Ecto neural progenitor cell (in vitro differentiated cells): Measurements from ENCODE around the gene MED29.
A peak's percentile ranks its signal among the peaks of the same experiment; 100 is the strongest.

ENCODE experiments used
- DNase-seq: peaks from one replicate; pipeline ENCODE4 v3.0.0-alpha.2; 2018; ENCODE audit warnings: low spot score

Gene MED29

GRCh38 chr19:39390751-39391437 is at the start of gene MED29, which contains the start of gene PAF1:
Gene MED29 (plus strand): TSS chr19:39391378. CDS start chr19:39391423, 45 bp downstream.
Gene PAF1 (minus strand): TSS chr19:39391106. CDS start chr19:39390864, 242 bp downstream.
- DNase-seq: peak; percentile 95

DNA sequence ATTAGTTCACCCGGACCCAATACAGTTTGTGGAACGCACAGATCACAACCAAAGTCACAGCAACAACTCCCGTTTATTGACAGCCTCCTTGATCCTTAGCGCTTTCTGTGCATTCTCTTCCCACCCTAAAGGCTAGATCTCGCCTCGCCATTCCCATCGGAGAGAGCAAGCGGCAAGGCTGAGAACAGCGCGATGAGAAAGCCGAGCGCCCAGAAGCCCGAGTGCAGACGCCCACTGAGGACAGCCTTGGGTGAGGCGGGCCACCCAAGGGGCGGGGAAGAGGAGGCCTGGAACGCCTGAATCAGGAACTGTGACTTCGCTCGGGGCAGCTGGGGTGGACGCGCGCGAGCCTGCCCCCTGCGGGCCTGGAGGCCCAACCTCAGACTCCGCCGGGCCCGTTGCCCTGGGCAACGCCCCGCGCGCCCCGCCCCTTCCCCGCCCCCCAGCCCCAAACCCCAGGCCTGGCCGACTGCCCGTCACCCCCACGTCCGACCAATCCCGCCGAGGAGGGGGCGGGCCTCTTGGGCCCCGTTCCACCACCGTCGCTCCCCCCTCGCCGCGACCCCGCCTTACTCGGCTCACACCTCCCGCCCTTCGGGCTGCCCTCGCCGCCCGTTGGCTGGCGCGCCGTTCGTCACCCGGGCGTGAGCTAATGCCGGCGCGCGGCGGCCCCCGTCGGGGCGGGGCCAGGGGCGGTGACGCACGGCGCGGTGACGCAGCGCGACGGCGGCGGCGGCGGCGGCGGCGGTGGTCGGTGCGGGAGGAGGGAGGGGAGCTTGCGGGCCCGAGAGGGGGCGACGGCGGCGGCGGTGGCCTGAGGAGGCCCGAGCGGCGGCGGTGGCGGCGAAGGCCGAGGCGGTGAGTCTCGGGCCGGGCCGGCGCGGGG is 49.2 kb upstream of the MED29 start, which contains the start of gene SAMD4B:
TSS of gene SAMD4B (plus strand) at position 703 of the 886 bp plus-strand sequence. CDS start 14,473 bp downstream, outside the sequence.
- DNase-seq: peak; percentile 100

GRCh38 chr19:39342647-39343305 is 48.4 kb upstream of the MED29 start:
- peak; percentile 55 for DNase-seq

DNA sequence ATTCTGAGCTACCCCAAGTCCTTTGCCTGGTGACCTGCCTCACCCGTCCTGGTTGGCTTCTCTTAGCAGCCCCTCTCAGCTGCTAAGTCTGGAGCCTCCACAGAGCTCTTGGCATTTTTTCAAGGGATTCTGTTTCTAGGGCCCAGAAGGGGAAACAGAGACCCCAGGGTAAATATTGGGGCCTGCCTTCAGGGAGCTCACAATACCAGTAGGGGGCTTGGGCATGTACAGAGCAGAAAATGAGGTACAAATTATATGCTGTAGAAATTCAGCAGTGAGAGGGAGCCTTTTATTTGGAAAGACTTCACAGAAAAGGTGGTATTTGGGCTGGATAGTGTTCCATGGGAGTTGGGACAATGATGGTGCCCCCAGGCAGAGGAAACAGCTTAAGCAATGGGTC is 45.2 kb upstream of the MED29 start:
- no peak for DNase-seq

DNA sequence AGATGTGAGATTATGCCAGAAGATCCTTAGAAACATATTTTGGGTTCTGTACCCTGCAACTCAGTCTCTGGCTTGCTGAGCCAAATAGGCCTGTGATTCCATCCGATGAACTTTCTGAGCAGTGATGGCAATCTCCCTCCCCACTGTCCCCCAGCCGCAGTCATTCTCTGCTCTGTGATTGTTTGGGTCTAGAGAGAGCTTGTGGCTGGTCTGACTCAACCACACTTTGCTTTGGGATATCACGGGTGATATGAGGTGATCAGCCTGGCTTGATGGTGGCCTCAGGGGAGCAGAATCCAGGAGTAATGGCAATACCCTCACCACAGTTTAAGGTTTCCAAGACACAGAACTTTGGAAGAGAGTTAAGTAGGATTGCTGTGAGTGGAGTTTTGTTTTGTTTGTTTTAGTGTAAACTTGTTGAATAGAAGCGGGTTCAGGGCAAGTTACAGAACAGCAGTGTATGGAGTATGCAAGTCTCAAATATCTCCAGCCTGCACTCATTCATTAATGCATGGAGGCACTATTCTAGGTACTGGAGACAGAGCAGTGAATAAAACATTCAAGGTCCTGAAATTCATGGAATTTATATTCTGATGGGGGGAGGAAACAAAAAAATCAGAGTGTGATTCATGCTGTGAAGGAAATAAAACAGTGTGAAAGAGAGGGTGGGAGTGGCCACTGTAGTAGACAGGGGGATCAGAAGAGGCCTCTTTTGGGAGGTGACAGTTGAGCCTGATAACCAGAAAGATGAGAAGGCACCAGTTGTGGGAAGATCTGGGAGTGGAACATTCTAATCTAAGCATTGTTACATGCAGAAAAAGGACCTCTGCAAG is 43.6 kb upstream of the MED29 start:
- no peak for DNase-seq

DNA sequence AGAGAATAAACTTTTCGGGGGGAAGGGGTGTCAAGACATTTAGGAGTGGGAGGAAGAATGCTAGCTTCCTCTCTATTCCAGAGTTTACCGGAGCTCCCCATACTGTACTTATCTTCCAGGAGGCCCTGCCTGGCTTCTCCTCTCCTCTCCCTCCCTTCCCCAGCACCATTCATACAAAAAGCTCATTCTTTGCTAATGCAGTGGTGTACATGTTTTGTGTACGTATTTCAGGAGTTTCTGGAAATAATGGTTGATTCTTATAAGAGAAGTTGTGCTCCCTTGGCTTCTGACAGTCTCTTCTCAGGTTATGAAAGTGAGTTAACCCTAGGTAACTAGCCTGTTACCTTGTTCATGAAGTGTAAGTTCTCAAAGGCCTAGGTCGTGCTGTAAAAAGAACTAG is 41.9 kb upstream of the MED29 start:
- DNase-seq: no peak

GRCh38 chr19:39350156-39350555 is 41.0 kb upstream of the MED29 start:
- no peak for DNase-seq

DNA sequence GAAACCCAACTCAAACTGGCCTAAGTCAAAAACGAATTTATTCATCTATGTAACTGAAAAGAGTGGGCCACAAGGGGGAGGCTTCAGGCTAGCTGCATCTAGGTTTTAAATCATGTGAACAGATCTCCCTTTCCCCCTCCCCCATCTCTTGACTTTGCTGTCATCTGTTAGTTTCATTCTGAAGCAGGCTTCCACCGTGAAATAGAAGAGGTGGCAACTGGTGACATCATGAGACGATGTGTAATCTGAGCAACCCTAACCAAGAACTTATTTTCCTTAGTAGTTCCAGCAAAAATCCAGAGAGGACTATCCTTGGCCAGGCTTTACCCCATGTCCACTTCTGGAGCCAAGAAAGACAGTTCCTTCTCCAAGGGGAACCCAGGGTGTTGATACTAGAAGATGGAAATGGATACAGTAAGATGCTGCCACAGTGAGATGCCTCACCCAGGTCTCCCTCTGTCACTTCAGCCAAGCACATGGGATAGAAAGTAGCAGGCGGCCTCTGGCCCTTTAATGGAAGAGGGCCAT is 39.6 kb upstream of the MED29 start:
- no peak for DNase-seq

DNA sequence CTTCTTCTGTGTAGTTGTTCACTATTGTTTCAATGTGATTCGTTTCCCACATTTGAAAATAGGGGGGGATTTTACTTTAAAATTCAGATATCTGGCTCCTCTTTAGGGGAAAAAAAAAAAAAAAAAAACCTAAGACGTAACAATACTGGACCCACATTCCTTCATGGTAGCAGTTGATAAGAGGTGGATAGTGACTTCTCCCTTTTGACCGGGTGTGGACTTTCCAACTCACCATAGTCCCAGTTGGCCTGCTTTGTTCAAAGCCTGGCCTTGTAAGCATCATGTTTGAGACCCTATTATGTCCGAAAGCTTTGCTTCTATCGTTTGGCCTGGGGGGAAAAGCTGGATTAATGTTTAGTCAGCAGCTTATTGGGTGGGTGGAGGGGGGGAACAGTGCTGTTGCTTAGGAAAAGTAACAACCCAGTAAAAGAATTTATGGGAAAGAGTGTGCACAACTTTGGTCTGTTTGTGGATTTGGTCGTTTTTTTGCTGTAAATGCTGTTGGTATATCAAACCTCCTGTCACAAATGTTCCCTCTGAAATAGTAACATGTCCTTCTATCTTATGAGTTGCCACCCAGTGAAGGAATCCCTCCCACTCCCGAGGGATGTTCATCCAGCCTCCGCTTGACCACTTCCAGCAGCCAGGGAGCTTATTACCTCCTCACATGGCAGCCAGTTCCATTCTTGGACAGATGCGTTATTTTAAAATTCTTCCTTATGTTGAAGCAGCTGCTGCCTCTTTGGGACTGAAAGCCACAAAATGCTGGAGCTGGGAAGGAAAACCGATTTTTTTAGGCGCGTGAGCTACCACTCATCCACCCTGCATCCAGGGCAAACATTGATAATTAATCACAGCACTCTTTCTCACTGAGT is 38.6 kb upstream of the MED29 start:
- no peak for DNase-seq

GRCh38 chr19:39355253-39355652 is 35.9 kb upstream of the MED29 start:
- DNase-seq: no peak

DNA sequence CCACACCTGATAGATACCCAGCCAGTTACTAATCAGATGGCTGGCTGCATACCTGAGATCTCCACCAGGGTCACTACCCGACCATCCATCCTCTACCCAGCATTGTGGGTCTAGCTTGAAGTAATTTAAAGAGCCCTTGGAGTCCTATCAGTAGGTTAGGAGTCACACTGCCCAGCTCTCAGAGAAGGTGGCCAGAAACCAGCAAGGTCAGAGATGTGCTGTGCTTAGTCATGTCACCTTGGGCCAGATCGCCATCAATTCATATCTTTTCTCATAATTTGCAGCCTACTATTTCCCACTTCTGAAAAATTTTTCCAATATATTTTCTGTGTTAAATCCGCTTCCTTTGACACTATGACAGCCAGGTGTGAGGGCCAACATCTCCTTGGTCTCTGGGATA is 35.1 kb upstream of the MED29 start:
- no peak for DNase-seq

DNA sequence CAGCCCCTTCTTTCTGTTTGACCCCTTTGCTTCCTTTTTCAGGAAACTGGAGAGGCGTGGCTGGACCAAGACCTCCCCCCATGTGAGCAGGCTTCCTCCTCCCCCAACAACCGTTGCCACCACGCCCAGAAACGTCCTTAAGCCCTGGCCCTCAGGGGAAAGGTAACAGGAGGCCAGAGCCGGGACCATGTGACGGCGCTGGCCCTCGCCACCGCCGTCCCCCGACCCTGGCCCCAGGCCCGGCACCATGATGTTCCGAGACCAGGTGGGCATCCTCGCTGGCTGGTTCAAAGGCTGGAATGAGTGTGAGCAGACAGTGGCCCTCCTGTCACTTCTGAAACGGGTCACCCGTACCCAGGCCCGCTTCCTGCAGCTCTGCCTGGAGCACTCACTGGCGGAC is 34.5 kb upstream of the MED29 start:
- DNase-seq: no peak

- DNase-seq: no peak
These were observed 32.2 kb upstream of the MED29 start for GRCh38 chr19:39359026-39359425.

- no peak for DNase-seq
These were observed 30.6 kb upstream of the MED29 start for GRCh38 chr19:39360599-39360998.

DNA sequence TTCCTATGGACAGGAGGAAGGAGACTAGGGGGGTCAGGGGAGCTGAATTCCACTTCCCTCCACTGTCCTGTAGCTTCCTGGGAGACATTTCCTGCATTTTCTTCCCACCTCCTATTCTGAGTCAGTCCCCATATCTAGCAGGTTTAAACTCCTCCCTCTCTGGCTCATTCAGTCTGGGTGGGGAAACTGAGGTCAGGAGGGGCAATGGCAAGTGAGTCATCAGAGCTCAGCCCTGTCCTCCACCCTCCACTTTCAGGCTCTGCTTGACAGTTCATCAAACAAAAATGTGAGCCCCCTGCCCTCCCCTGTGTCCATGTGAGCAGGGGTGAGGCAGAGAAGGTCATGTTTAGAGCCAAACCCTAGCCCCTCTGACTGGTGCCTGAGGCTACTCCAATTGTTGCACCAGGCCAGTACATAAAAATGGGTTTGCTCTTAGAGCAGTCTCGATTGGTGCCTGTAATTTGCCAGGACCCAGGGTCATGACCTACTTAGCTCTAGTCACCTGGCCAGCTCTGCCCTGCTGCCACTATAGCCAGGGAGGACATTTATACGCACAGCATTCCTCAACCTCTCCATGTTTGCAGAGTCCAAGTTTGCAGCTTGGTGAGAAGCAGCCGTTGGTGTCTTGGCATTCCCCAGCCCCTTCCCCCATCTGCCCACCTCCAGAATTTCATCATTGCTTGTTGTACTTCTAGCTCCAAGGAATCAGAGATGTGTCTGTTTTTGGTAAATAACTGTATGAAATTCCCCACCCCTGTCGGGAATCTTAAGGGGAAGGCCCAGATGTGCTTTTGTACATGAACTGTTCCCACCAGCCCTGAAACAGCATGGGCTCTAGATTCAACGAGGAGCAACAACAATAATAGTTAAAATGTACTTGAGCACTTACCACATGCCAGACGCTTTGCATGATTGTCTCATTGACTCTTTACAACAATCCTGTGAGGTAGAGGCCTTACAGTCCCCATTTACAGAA is 28.2 kb upstream of the MED29 start:
- no peak for DNase-seq

GRCh38 chr19:39363901-39364457 is 27.2 kb upstream of the MED29 start:
- no peak for DNase-seq

- no peak for DNase-seq
These were observed 25.6 kb upstream of the MED29 start for GRCh38 chr19:39365531-39365930.

- no peak for DNase-seq
These were observed 22.0 kb upstream of the MED29 start for GRCh38 chr19:39369200-39369599.

GRCh38 chr19:39370735-39371134 is 20.4 kb upstream of the MED29 start:
- DNase-seq: no peak
